GM12873 (cell line): ENCODE results near the gene KATNB1.

Source experiments
- TF ChIP-seq, protein P1 (sequence below): IDR thresholded peaks from 2 replicates; pipeline ENCODE4 v1.5.1; 2012; ENCODE audit warnings: low read depth, mild to moderate bottlenecking, moderate library complexity, low read length, control low read depth; ENCODE audit not compliant: insufficient read depth; ENCODE audit errors: missing control alignments

The KATNB1 gene

GRCh38 chr16:57766714-57767348, 31.3 kb downstream of the KATNB1 start:
- TF ChIP-seq, protein P1, sequence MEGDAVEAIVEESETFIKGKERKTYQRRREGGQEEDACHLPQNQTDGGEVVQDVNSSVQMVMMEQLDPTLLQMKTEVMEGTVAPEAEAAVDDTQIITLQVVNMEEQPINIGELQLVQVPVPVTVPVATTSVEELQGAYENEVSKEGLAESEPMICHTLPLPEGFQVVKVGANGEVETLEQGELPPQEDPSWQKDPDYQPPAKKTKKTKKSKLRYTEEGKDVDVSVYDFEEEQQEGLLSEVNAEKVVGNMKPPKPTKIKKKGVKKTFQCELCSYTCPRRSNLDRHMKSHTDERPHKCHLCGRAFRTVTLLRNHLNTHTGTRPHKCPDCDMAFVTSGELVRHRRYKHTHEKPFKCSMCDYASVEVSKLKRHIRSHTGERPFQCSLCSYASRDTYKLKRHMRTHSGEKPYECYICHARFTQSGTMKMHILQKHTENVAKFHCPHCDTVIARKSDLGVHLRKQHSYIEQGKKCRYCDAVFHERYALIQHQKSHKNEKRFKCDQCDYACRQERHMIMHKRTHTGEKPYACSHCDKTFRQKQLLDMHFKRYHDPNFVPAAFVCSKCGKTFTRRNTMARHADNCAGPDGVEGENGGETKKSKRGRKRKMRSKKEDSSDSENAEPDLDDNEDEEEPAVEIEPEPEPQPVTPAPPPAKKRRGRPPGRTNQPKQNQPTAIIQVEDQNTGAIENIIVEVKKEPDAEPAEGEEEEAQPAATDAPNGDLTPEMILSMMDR, result no peak

- TF ChIP-seq, protein P1, result no peak
These were observed 34.1 kb downstream of the KATNB1 start for GRCh38 chr16:57769541-57770145.

GRCh38 chr16:57770361-57770760, 34.8 kb downstream of the KATNB1 start:
- TF ChIP-seq, protein P1, result no peak

GRCh38 chr16:57771141-57771785, 35.7 kb downstream of the KATNB1 start:
- TF ChIP-seq, protein P1, result no peak

- TF ChIP-seq, protein P1, result no peak
These were observed 37.4 kb downstream of the KATNB1 start for GRCh38 chr16:57773019-57773418.

GRCh38 chr16:57773655-57774295, 38.2 kb downstream of the KATNB1 start:
- TF ChIP-seq, protein P1, result no peak

DNA sequence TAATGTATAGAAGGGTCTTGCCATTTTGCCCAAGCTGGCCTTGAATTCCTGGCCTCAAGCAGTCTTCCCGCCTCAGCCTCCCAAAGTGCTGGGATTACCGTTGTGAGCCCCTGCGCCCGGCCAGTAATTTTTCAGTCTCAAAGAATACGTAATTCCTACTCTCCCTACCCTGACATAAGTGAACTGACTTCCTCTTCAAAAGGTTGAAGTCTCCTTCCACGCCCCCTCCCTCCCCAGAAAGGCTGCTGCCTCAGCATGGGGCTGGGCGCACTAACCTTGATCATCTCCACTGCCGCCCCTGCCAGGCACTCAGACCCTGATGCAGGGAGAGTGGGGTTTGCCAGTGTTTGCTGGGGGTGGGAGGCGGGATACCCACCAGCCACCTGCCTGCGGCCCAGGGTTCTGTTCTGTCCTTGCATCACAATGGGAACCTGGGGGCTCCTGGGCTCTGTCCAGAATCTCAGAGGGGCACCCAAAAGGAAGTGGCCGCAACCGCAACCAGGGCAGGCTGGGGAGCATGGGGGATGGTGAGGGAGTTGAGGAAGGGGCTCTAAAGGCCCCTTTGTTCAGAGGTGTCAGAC, 39.2 kb downstream of the KATNB1 start:
- TF ChIP-seq, protein P1, result no peak
